Mesendoderm (in vitro differentiated cells): Measurements from ENCODE around the gene RPF1.

Experiments used
- DNase-seq: peaks from one replicate; pipeline ENCODE4 v3.0.0; 2013
- H2AK5ac ChIP-seq: 2 replicates; pipeline ENCODE4 v1.6.1; 2013; ENCODE audit warnings: low read length, inconsistent platforms
- H2BK120ac ChIP-seq: 2 replicates; pipeline ENCODE4 v1.6.1; 2013; ENCODE audit warnings: low read depth, mild to moderate bottlenecking, low read length, moderate library complexity, mixed read lengths
- H2BK15ac ChIP-seq: replicated peaks from 2 replicates; pipeline ENCODE4 v1.6.1; 2013; ENCODE audit warnings: low read depth, mild to moderate bottlenecking, moderate library complexity
- H2BK5ac ChIP-seq: 2 replicates; pipeline ENCODE4 v1.6.1; 2013; ENCODE audit warnings: low read length, inconsistent platforms
- H3K18ac ChIP-seq: 2 replicates; pipeline ENCODE4 v1.6.1; 2013; ENCODE audit warnings: mild to moderate bottlenecking, low read length, mixed read lengths
- H3K23ac ChIP-seq: one replicate; pipeline ENCODE4 v1.6.1; 2013; ENCODE audit warnings: low read length
- H3K27ac ChIP-seq: 2 replicates; pipeline ENCODE4 v1.5.1; 2013; ENCODE audit warnings: low read depth, mild to moderate bottlenecking, inconsistent platforms, low read length, moderate library complexity
- H3K27me3 ChIP-seq: 2 replicates; pipeline ENCODE4 v1.6.1; 2013; ENCODE audit warnings: low read length, control low read depth, mild to moderate bottlenecking, inconsistent platforms; ENCODE audit not compliant: insufficient read depth, poor library complexity
- H3K36me3 ChIP-seq: 2 replicates; pipeline ENCODE4 v1.6.1; 2013; ENCODE audit warnings: low read length, inconsistent platforms; ENCODE audit not compliant: control insufficient read depth, insufficient read depth
- H3K4ac ChIP-seq: one replicate; pipeline ENCODE4 v1.6.1; 2013; ENCODE audit warnings: low read depth, mild to moderate bottlenecking, low read length, moderate library complexity
- H3K4me1 ChIP-seq: 2 replicates; pipeline ENCODE4 v1.6.1; 2013; ENCODE audit warnings: low read depth, low read length, inconsistent platforms; ENCODE audit not compliant: control insufficient read depth
- H3K4me2 ChIP-seq: 2 replicates; pipeline ENCODE4 v1.6.1; 2013; ENCODE audit warnings: low read length
- H3K4me3 ChIP-seq: 2 replicates; pipeline ENCODE4 v1.5.1; 2013; ENCODE audit warnings: mild to moderate bottlenecking, low read length
- H3K56ac ChIP-seq: one replicate; pipeline ENCODE4 v1.6.1; 2013; ENCODE audit warnings: low read length
- H3K79me1 ChIP-seq: 2 replicates; pipeline ENCODE4 v1.6.1; 2013; ENCODE audit warnings: low read length, inconsistent platforms
- H3K79me2 ChIP-seq: 2 replicates; pipeline ENCODE4 v1.6.1; 2013; ENCODE audit warnings: mild to moderate bottlenecking, low read length; ENCODE audit not compliant: control insufficient read depth, insufficient read depth
- H3K9ac ChIP-seq: 2 replicates; pipeline ENCODE4 v1.6.1; 2013; ENCODE audit warnings: low read length, inconsistent platforms
- H4K5ac ChIP-seq: one replicate; pipeline ENCODE4 v1.6.1; 2013; ENCODE audit warnings: low read length
- H4K8ac ChIP-seq: one replicate; pipeline ENCODE4 v1.6.1; 2013; ENCODE audit warnings: low read depth, mild to moderate bottlenecking, control low read depth, low read length, moderate library complexity
- WGBS: extraction: QIAGEN DNeasy Blood & Tissue Kit; methylation state at CpG from one replicate; pipeline ENCODE4 v1.1.7; 2013; ENCODE audit warnings: low lambda C conversion rate, missing lambda C conversion rate; ENCODE audit not compliant: insufficient coverage; ENCODE audit errors: extremely low coverage; 5-methylcytosine and 5-hydroxymethylcytosine counted together

Gene RPF1

GRCh38 chr1:84540759-84541158 lies 61.7 kb downstream of the RPF1 start:
- H3K79me1 ChIP-seq, result no peaks in the 10 kb centered on the region
- no peak overlapping the region for H3K56ac ChIP-seq
- no peaks in the 10 kb centered on the region for H3K79me2 ChIP-seq
- H3K4me1 ChIP-seq, result no peaks in the 10 kb centered on the region
- no peak overlapping the region for H2AK5ac ChIP-seq
- no peak overlapping the region for H2BK5ac ChIP-seq
- no peak overlapping the region for H3K27ac ChIP-seq
- H2BK120ac ChIP-seq, result no peak overlapping the region
- no peaks in the 10 kb centered on the region for H3K27me3 ChIP-seq
- no peak overlapping the region for H3K9ac ChIP-seq
- H3K4me3 ChIP-seq, result no peak overlapping the region
- no peak overlapping the region for H4K5ac ChIP-seq
- no peak overlapping the region for H4K8ac ChIP-seq
- no peak overlapping the region for H2BK15ac ChIP-seq
- no peak overlapping the region for H3K4ac ChIP-seq
- DNase-seq, result no peak
- H3K36me3 ChIP-seq, result no peaks in the 10 kb centered on the region
- no peak overlapping the region for H3K4me2 ChIP-seq
- H3K18ac ChIP-seq, result no peak overlapping the region
- WGBS, result no CpG with 5 or more reads among the region's 1 CpG
- no peak overlapping the region for H3K23ac ChIP-seq

GRCh38 chr1:84541679-84542078 lies 62.6 kb downstream of the RPF1 start:
- no peak overlapping the region for H4K8ac ChIP-seq
- no peaks in the 10 kb centered on the region for H3K4me1 ChIP-seq
- no peaks in the 10 kb centered on the region for H3K36me3 ChIP-seq
- no peak overlapping the region for H3K23ac ChIP-seq
- H2BK5ac ChIP-seq, result no peak overlapping the region
- no peak overlapping the region for H3K56ac ChIP-seq
- no peaks in the 10 kb centered on the region for H3K79me2 ChIP-seq
- H3K4me2 ChIP-seq, result no peak overlapping the region
- H3K9ac ChIP-seq, result no peak overlapping the region
- no peaks in the 10 kb centered on the region for H3K79me1 ChIP-seq
- no peak overlapping the region for H2BK120ac ChIP-seq
- no peak overlapping the region for H3K4ac ChIP-seq
- no peak overlapping the region for H2BK15ac ChIP-seq
- H3K4me3 ChIP-seq, result no peak overlapping the region
- DNase-seq, result no peak
- H3K27me3 ChIP-seq, result no peaks in the 10 kb centered on the region
- H4K5ac ChIP-seq, result no peak overlapping the region
- WGBS, result no CpG with 5 or more reads among the region's 4 CpGs
- no peak overlapping the region for H3K27ac ChIP-seq
- H3K18ac ChIP-seq, result no peak overlapping the region
- no peak overlapping the region for H2AK5ac ChIP-seq
